Kasumi-1 (cell line): ENCODE results near the gene NUCKS1.

Experiments
- DNase-seq, 2 experiments: peaks; one replicate each; lab custom pipeline; 2025; lab: John Stamatoyannopoulos, UW

Gene NUCKS1

GRCh38 chr1:205699416-205699815 is 50.6 kb downstream of the NUCKS1 start:
- no peak for DNase-seq

- DNase-seq = no peak
Measured at GRCh38 chr1:205698921-205699320, 51.1 kb downstream of the NUCKS1 start.

DNA sequence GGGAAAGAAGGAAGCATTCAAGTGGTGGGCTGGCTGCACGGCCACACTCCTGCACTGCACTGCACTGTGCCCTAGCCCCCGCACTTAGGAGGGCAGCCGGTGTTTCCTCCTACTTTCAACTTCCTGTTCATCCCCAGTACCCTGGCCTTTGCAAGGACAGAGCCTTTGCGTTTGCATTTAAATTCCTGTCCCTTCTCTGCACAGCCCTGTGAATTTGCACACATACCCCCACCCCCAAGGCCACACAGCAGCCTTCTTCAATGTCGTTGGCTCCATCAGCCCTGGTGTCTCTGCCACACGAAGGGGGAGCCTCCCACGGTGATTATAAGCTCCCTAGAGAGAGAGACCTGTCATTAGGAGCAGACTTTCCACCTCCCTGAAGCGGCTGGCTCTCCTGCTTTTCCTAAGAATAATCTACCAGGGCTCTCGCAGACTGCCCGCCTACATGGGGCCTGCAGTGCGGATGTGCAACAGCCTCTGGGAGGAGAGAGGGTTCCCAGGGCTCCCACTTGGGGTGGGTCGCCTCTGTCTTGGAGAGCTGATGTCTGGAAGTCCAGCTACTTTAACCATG is 56.5 kb downstream of the NUCKS1 start:
- peak; percentile 83 to 87 for DNase-seq

GRCh38 chr1:205692423-205692822 is 57.6 kb downstream of the NUCKS1 start:
- peak; percentile 43 to 64 for DNase-seq

GRCh38 chr1:205690122-205690756 is 59.7 kb downstream of the NUCKS1 start:
- no peak for DNase-seq

GRCh38 chr1:205689479-205689878 is 60.5 kb downstream of the NUCKS1 start:
- no peak for DNase-seq

GRCh38 chr1:205688171-205689080 is 61.6 kb downstream of the NUCKS1 start:
- no peak for DNase-seq

GRCh38 chr1:205687242-205687641 is 62.7 kb downstream of the NUCKS1 start:
- no peak for DNase-seq

GRCh38 chr1:205681364-205681763 is 68.6 kb downstream of the NUCKS1 start:
- DNase-seq = no peak

GRCh38 chr1:205680073-205680851 is 69.7 kb downstream of the NUCKS1 start, which contains the start of gene SLC45A3:
TSS of gene SLC45A3 (minus strand) at chr1:205680509. CDS start at chr1:205664656, 15,853 bp downstream.
- peak; percentile 51 to 70 for DNase-seq

- DNase-seq = no peak
Measured at GRCh38 chr1:205678286-205679111, 71.5 kb downstream of the NUCKS1 start.

DNA sequence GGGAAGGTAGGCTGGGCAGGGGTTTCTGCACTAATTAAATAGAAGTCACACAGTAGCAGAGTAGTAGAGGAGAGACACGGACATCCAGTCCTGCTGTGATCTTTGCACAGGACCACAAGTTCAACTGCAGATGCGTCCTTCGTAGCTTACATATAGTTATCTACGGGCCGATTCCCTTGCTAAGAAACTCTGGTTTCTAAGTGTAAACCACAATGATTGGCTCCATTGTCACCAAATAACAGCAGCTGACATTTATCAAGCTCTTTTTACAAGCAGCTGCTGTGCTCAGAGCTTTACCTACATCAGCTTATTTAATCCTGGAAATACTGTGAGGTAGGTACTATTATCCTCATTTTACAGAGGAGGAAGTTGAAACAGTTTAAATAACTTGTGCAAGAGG is 72.8 kb downstream of the NUCKS1 start:
- no peak for DNase-seq

DNA sequence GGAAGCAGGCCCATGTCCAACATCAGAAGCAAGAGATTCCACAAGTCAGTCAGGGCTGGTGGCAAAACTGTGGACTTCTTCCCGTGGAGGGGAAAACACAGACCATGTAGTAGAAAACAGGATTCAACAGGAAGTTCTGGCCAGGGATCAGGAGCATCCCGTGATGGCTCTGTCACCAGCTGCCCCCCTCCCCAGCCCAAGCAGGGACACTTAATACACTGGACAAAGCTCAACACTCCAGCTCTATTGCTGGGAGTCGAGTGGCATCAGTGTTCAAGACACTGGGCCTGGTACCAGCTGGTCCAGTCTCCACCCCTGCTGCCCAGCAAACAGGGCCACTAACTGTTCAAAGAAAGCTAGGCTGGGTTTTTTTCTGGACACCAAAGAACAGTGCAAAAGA is 73.4 kb downstream of the NUCKS1 start:
- DNase-seq = no peak

GRCh38 chr1:205676002-205676401 is 74.0 kb downstream of the NUCKS1 start:
- DNase-seq = no peak

DNA sequence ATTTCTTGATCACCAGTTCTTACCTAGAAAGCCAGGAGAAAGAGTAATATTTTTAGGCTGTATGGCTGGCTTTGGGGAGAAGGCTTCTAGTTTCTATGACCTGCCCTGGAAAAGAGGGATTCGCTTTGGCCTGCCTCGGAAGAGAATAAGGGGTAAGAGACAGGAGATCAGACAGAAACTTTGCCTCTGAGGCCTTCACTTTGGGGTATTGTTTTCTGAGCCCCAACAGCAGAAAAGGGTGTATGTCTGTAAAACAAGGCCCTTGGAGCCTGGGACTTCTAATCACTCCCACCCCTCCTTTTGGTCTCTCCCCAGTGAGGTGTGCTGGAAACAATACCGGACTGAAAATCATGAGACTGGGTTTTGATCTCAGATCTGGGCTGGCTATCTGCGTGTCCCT is 74.7 kb downstream of the NUCKS1 start:
- no peak for DNase-seq

- DNase-seq = no peak
Measured at GRCh38 chr1:205672970-205673369, 77.0 kb downstream of the NUCKS1 start.

GRCh38 chr1:205672395-205672889 is 77.5 kb downstream of the NUCKS1 start:
- no peak for DNase-seq

DNA sequence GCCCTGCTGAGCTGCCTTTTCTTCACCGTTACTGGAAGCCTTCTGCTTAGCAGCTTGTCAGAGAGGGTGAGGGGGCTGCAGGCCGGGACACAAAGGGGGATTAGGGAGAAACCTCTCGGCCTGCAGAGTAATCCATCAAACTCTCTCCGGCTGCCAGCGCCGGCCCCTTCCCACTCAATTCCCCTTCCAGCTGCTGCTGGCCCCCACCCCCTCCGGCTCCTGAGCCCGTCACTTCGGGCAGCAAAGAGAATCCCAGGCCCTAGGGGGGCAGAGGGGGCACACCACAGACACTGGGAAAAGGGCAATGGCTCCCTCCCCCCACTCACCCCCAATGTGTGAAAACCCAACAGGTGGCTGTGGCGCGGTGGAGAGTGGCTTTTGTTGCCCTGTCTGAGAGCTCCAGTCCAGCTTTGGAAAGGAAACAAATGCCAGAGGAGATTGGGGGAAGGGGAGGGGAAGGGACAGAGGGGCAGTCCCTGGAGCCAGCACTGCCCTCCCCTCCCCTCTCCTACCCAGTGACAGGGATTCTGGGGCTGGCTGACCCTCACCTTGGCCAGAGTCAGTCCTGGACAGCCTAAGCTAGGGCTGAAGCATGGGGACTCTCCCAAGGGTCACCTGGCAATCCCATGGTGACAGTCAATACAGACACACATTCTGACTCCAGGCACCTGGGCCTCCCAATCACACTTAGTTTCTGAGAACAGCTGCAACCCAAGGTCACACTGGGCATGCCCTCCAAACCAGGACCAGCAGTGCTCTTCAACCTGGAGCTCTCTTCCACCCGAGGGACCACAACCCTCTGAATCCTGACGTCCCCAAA is 79.2 kb downstream of the NUCKS1 start:
- no peak for DNase-seq

DNA sequence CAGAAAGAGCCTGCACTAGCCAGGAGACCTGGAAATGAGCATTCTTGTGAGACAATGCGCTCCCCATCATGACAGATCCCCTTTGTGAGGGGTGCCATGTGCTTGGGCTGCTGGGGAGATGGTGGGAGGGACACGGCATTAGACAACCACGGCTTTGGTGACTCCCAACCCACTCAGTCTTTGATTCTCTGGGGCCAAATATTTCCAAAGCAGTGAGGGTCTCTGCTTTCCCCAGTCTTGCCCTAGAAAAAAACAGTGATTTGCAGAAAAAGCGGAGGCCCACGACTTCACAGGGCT is 79.9 kb downstream of the NUCKS1 start:
- no peak for DNase-seq
